ENCODE data around the gene MTERF4.
"Not testable (repeated sequence)": the region's sequence is repeated elsewhere in the genome, so short reads cannot be mapped to it uniquely, and the experiment has no call there.

MTERF4 gene

GRCh38 chr2:241108271-241109209 lies 6.5 kb upstream of the MTERF4 start:
- H3K4me2 ChIP-seq (ENCODE audit: low read depth, low read length), result no peak overlapping the region
- no peaks in the 10 kb centered on the region for H4K20me1 ChIP-seq (ENCODE audit: insufficient read depth, low read length)
- no peak overlapping the region for H3K27ac ChIP-seq (ENCODE audit: low read length)
- H3F3A ChIP-seq (ENCODE audit: insufficient read depth, low read length), result no peaks in the 10 kb centered on the region
- H3K4me1 ChIP-seq (ENCODE audit: low read length), result no peaks in the 10 kb centered on the region
- no peaks in the 10 kb centered on the region for H3K79me2 ChIP-seq (ENCODE audit: low read length)
- H3K36me3 ChIP-seq (replicated peaks; ENCODE audit: insufficient read depth, low read length), result no peaks in the 10 kb centered on the region
- no peaks in the 10 kb centered on the region for H3K9me2 ChIP-seq (replicated peaks; ENCODE audit: insufficient read depth, low read length)
- no peaks in the 10 kb centered on the region for H3K27me3 ChIP-seq (replicated peaks; ENCODE audit: insufficient read depth, low read length)
- TF ChIP-seq CTCF (IDR thresholded peaks at IDR 0.05; ENCODE audit: low read length), result no peak
- TF ChIP-seq EZH2 (optimal IDR thresholded peaks at IDR 0.05; ENCODE audit: low read depth, low read length), result no peak
- no peak for TF ChIP-seq EZH2phosphoT487 (IDR thresholded peaks at IDR 0.05; ENCODE audit: low read length)
- no peak overlapping the region for H3K4me3 ChIP-seq (ENCODE audit: low read length)
- no peak overlapping the region for H2AFZ ChIP-seq (ENCODE audit: low read length)
- DNase-seq, result no peak
- no peaks in the 10 kb centered on the region for H3K9me3 ChIP-seq (replicated peaks; ENCODE audit: insufficient read depth, low read length)
- H3K9ac ChIP-seq (ENCODE audit: low read length), result no peak overlapping the region

GRCh38 chr2:241107031-241107783 lies 5.1 kb upstream of the MTERF4 start:
- Histone ChIP-seq H2AFZ (ENCODE audit: low read length) (no peak overlapping the region), H3K9ac (ENCODE audit: low read length) (no peak overlapping the region), H3K9me3 (replicated peaks; ENCODE audit: insufficient read depth, low read length) (no peaks in the 10 kb centered on the region), H3K4me2 (ENCODE audit: low read depth, low read length) (no peak overlapping the region), H3K4me1 (ENCODE audit: low read length) (no peaks in the 10 kb centered on the region), H3K79me2 (ENCODE audit: low read length) (peaks cover 10% of the 10 kb centered on the region; the same call in 1 of the 2 replicates), H3F3A (ENCODE audit: insufficient read depth, low read length) (0 out of 2 replicates have a peak, but pooled peaks cover 3% of the 10 kb centered on the region), H3K27me3 (replicated peaks; ENCODE audit: insufficient read depth, low read length) (no peaks in the 10 kb centered on the region), H3K9me2 (replicated peaks; ENCODE audit: insufficient read depth, low read length) (no peaks in the 10 kb centered on the region), H3K4me3 (ENCODE audit: low read length) (no peak overlapping the region), H3K36me3 (replicated peaks; ENCODE audit: insufficient read depth, low read length) (no peaks in the 10 kb centered on the region), H3K27ac (ENCODE audit: low read length) (no peak overlapping the region), H4K20me1 (ENCODE audit: insufficient read depth, low read length) (no peaks in the 10 kb centered on the region)
- no peak for TF ChIP-seq EZH2 (optimal IDR thresholded peaks at IDR 0.05; ENCODE audit: low read depth, low read length)
- TF ChIP-seq EZH2phosphoT487 (IDR thresholded peaks at IDR 0.05; ENCODE audit: low read length), result no peak
- no peak for TF ChIP-seq CTCF (IDR thresholded peaks at IDR 0.05; ENCODE audit: low read length)
- no peak for DNase-seq

GRCh38 chr2:241105641-241106040 lies 3.6 kb upstream of the MTERF4 start:
- no peaks in the 10 kb centered on the region for H3K36me3 ChIP-seq (replicated peaks; ENCODE audit: insufficient read depth, low read length)
- no peaks in the 10 kb centered on the region for H3K9me3 ChIP-seq (replicated peaks; ENCODE audit: insufficient read depth, low read length)
- peaks cover 5% of the 10 kb centered on the region; the same call in 1 of the 2 replicates for H3K4me1 ChIP-seq (ENCODE audit: low read length)
- peaks cover 24% of the 10 kb centered on the region for H3K79me2 ChIP-seq (ENCODE audit: low read length)
- no peak overlapping the region for H3K4me3 ChIP-seq (ENCODE audit: low read length)
- no peak overlapping the region for H3K27ac ChIP-seq (ENCODE audit: low read length)
- no peak for DNase-seq
- no peak overlapping the region for H3K4me2 ChIP-seq (ENCODE audit: low read depth, low read length)
- no peaks in the 10 kb centered on the region for H4K20me1 ChIP-seq (ENCODE audit: insufficient read depth, low read length)
- no peaks in the 10 kb centered on the region for H3K27me3 ChIP-seq (replicated peaks; ENCODE audit: insufficient read depth, low read length)
- H3K9me2 ChIP-seq (replicated peaks; ENCODE audit: insufficient read depth, low read length), result no peaks in the 10 kb centered on the region
- no peak overlapping the region for H3K9ac ChIP-seq (ENCODE audit: low read length)
- 0 out of 2 replicates have a peak, but pooled peaks cover 3% of the 10 kb centered on the region for H3F3A ChIP-seq (ENCODE audit: insufficient read depth, low read length)
- H2AFZ ChIP-seq (ENCODE audit: low read length), result no peak overlapping the region
- TF ChIP-seq CTCF (IDR thresholded peaks at IDR 0.05; ENCODE audit: low read length), result no peak
- TF ChIP-seq EZH2 (optimal IDR thresholded peaks at IDR 0.05; ENCODE audit: low read depth, low read length), result no peak
- no peak for TF ChIP-seq EZH2phosphoT487 (IDR thresholded peaks at IDR 0.05; ENCODE audit: low read length)

- Histone ChIP-seq H3K4me1 (ENCODE audit: low read length) (peaks cover 12% of the 10 kb centered on the region; the same call in 1 of the 2 replicates), H3K79me2 (ENCODE audit: low read length) (peaks cover 34% of the 10 kb centered on the region)
Observed at GRCh38 chr2:241104611-241105010, 2.5 kb upstream of the MTERF4 start.

More at GRCh38 chr2:241104611-241105010, 2.5 kb upstream of the MTERF4 start:
- H3K4me3 ChIP-seq (ENCODE audit: low read length); H3K27ac ChIP-seq (ENCODE audit: low read length); H3K36me3 ChIP-seq (replicated peaks; ENCODE audit: insufficient read depth, low read length); H2AFZ ChIP-seq (ENCODE audit: low read length); H3K4me2 ChIP-seq (ENCODE audit: low read depth, low read length); H3F3A ChIP-seq (ENCODE audit: insufficient read depth, low read length); H3K9me3 ChIP-seq (replicated peaks; ENCODE audit: insufficient read depth, low read length); H3K27me3 ChIP-seq (replicated peaks; ENCODE audit: insufficient read depth, low read length); H4K20me1 ChIP-seq (ENCODE audit: insufficient read depth, low read length); H3K9ac ChIP-seq (ENCODE audit: low read length); DNase-seq; H3K9me2 ChIP-seq (replicated peaks; ENCODE audit: insufficient read depth, low read length): not testable (repeated sequence)

Data from MM.1S (cell line).